Left ventricle myocardium inferior (tissue), 1 donor: ENCODE results near the gene RCBTB2. TPM values are rescaled to one million over a fixed set of nuclear protein-coding genes. Genes with fewer than 3 reads are reported as not detected.
A peak's percentile ranks its signal among the peaks of the same experiment; 100 is the strongest.

Experiments
- DNase-seq: peaks from one replicate; pipeline ENCODE4 v3.0.0-alpha.2; 2020
- H3K27ac ChIP-seq: fragments of 200-600 bp; replicated peaks from 2 replicates; pipeline ENCODE4 v1.8.0; 2021
- H3K27me3 ChIP-seq: fragments of 200-600 bp; 2 replicates; pipeline ENCODE4 v1.8.0; 2021; ENCODE audit warnings: low read depth
- H3K36me3 ChIP-seq: fragments of 200-600 bp; 2 replicates; pipeline ENCODE4 v1.8.0; 2021
- H3K4me1 ChIP-seq: fragments of 200-600 bp; 2 replicates; pipeline ENCODE4 v1.8.0; 2021
- H3K4me3 ChIP-seq: fragments of 200-600 bp; 2 replicates; pipeline ENCODE4 v1.8.0; 2021; ENCODE audit warnings: mild to moderate bottlenecking, moderate library complexity
- H3K9me3 ChIP-seq: fragments of 200-600 bp; replicated peaks from 2 replicates; pipeline ENCODE4 v1.8.0; 2021
- intact Hi-C: fragments of 100-400 bp; cut with micrococcal nuclease; formaldehyde crosslinking; loops from one replicate; pipeline ENCODE4 v1.11.0; 2022
- total RNA-seq: library from RNA; stranded (reverse); fragmentation: NEBNext Ultra II Directional; extraction: Animal tissue kit (Norgen Biotek cat#: 25700); gene quantifications from one replicate; pipeline ENCODE4 v1.2.1, GENCODE V29; 2021
- TF ChIP-seq, protein P1 (sequence below): fragments of 200-600 bp; IDR thresholded peaks from 2 replicates; pipeline ENCODE4 v1.8.0; 2021; ENCODE audit warnings: antibody characterized with exemption, mild to moderate bottlenecking, borderline replicate concordance
- donor health status: DM: no; HTN: yes; CAD: no; lungs with severe emphysema.

RCBTB2 gene
- total RNA-seq, 1 donor from 2014 or later, result 14.8 TPM

DNA sequence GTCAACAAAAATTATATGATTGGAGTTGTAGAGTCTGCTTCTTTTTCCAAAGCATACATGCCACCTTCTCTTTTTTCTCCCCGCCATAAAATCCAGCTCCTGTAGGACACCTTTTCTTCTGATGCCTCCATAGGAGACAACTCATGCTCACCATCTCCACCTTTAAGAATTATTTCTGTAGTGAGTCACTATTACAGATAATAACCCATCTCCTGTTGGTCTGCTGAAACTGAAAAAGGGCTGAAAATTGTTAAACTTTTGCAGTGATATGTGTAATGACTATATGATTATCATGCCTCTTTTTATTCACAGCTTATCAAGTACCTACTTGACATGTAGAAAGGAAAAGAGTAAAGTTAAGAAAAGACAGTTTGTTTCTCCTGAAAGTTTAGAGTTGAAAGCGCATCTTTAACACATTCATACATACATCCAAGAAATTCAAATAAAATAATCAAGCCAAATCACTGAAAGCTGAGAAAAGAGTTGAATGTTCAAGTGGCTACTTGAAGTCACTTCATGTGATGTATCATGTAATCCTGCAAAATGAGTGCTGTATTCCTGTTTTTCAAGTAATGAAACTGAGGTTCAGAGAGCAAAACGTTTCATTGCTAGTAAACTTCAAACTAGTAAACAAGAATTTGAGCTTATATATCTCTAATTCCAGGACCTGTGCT, 84.5 kb downstream of the RCBTB2 start:
- Histone ChIP-seq H3K27ac (peak overlapping the region; percentile 24), H3K27me3 (no peaks in the 10 kb centered on the region), H3K4me1 (peaks cover 6% of the 10 kb centered on the region), H3K4me3 (peak overlapping the region; percentile 17), H3K36me3 (peaks cover 6% of the 10 kb centered on the region), H3K9me3 (peaks cover 20% of the 10 kb centered on the region)
- intact Hi-C loops, result no loop called here
- TF ChIP-seq, protein P1, sequence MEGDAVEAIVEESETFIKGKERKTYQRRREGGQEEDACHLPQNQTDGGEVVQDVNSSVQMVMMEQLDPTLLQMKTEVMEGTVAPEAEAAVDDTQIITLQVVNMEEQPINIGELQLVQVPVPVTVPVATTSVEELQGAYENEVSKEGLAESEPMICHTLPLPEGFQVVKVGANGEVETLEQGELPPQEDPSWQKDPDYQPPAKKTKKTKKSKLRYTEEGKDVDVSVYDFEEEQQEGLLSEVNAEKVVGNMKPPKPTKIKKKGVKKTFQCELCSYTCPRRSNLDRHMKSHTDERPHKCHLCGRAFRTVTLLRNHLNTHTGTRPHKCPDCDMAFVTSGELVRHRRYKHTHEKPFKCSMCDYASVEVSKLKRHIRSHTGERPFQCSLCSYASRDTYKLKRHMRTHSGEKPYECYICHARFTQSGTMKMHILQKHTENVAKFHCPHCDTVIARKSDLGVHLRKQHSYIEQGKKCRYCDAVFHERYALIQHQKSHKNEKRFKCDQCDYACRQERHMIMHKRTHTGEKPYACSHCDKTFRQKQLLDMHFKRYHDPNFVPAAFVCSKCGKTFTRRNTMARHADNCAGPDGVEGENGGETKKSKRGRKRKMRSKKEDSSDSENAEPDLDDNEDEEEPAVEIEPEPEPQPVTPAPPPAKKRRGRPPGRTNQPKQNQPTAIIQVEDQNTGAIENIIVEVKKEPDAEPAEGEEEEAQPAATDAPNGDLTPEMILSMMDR, result no peak
- no peak for DNase-seq

DNA sequence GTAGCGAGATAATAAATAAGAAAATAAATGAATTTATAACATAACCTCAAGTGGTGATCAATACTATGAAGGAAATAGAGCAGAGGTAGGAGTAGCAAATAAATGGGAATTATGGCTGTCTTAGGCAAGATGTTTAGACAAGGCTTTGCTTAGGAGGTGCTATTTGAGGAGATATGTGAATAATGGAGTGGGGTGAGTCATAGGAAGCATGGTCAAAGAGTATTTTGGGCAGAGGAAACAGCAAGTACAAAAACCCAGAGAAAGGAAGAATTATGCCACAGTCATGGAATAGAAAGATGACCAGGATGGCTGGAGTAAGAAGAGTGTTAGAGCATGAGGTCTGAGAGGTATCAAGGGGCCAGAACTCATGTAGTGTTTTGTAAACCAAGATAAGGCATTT, 86.4 kb downstream of the RCBTB2 start:
- Histone ChIP-seq H3K36me3 (no peaks in the 10 kb centered on the region), H3K4me1 (peaks cover 6% of the 10 kb centered on the region), H3K4me3 (no peak overlapping the region), H3K9me3 (peaks cover 16% of the 10 kb centered on the region), H3K27ac (peak overlapping the region; percentile 27), H3K27me3 (no peaks in the 10 kb centered on the region)
- intact Hi-C loops, result no loop called here
- DNase-seq, result no peak
- TF ChIP-seq, protein P1, result no peak

DNA sequence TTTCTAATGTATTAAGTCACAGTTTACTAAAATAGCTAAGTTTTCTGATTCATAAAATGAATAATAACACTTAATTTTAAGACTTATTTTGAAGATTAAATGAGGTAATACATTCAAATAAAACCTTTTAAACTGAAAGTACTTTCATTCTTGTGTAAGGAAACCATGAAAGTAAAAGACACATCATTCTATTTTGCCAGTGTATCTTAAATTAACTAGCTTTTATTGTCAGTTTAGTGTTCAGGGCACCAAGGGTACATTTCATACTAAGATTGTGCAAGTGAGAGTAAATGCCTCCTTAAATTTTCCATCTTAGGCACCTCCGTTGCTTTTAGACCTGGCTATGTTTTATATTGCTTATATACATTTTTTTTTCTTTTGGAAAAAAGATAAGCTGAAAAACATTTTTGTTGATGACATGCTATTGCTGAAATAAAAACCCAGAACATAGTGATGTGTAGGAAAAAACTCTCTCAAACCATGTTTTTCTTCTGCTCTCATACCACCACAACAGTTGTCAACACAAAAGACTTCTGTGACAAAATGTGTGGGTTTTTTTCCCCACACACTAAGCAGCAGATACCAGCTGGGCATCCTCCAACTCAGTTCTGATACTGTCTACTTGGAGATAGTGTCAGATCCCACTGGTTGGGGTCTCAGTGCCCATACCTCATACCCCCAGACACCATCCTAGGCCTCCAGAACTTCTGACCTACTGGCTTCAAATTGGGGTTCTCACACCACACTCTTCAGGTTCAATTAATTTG, 89.3 kb downstream of the RCBTB2 start:
- TF ChIP-seq, protein P1, result no peak
- intact Hi-C loops, result no loop called here
- Histone ChIP-seq H3K36me3 (no peaks in the 10 kb centered on the region), H3K27me3 (no peaks in the 10 kb centered on the region), H3K4me3 (no peak overlapping the region), H3K4me1 (peaks cover 6% of the 10 kb centered on the region), H3K27ac (no peak overlapping the region), H3K9me3 (no peaks in the 10 kb centered on the region)
- no peak for DNase-seq

Other genes starting within 250 kb of the RCBTB2 start
- 23.8 TPM for gene RB1, start 229.3 kb downstream of the RCBTB2 start, total RNA-seq
- 11.5 TPM for gene LPAR6, start 120.0 kb downstream of the RCBTB2 start, total RNA-seq
- gene CYSLTR2, start 120.8 kb upstream of the RCBTB2 start, total RNA-seq, result 7.6 TPM